Epithelial cell of prostate (primary cell): ENCODE measurements around the gene BRIX1.
"Not testable (repeated sequence)": the region's sequence is repeated elsewhere in the genome, so short reads cannot be mapped to it uniquely, and the experiment has no call there.

ENCODE experiments used
- DNase-seq: peaks from one replicate; pipeline ENCODE4 v3.0.0-alpha.2; 2011; ENCODE audit warnings: low read depth, low spot score
- H3K27ac ChIP-seq: fragments of 450-650 bp; 2 replicates; pipeline ENCODE4 v1.5.1; 2017; ENCODE audit warnings: mild to moderate bottlenecking

Gene BRIX1

GRCh38 chr5:34913072-34913471, 2.4 kb upstream of the BRIX1 start:
- H3K27ac ChIP-seq, result no peak overlapping the region
- no peak for DNase-seq

GRCh38 chr5:34914671-34915138, 806 bp upstream of the BRIX1 start:
- DNase-seq, result no peak
- H3K27ac ChIP-seq, result peak overlapping the region; percentile 74

- no peak for DNase-seq
- peak overlapping the region; percentile 74 for H3K27ac ChIP-seq
These were observed 313 bp downstream of the BRIX1 start for GRCh38 chr5:34915856-34916192.

GRCh38 chr5:34916518-34916917, 1.0 kb downstream of the BRIX1 start:
- no peak overlapping the region for H3K27ac ChIP-seq
- no peak for DNase-seq

GRCh38 chr5:34918025-34918424, 2.5 kb downstream of the BRIX1 start:
- no peak overlapping the region for H3K27ac ChIP-seq
- no peak for DNase-seq

- H3K27ac ChIP-seq, result no peak overlapping the region
- no peak for DNase-seq
These were observed 3.6 kb downstream of the BRIX1 start for GRCh38 chr5:34919077-34919476.

GRCh38 chr5:34923256-34923655, 7.7 kb downstream of the BRIX1 start:
- not testable (repeated sequence) for DNase-seq
- peak overlapping the region; percentile 41 for H3K27ac ChIP-seq

- H3K27ac ChIP-seq, result peak overlapping the region; percentile 41
- peak; percentile 33 for DNase-seq
These were observed 8.4 kb downstream of the BRIX1 start for GRCh38 chr5:34923694-34924461.

- no peak for DNase-seq
- H3K27ac ChIP-seq, result peak overlapping the region; percentile 41
These were observed 8.9 kb downstream of the BRIX1 start for GRCh38 chr5:34924462-34924765.

- DNase-seq, result no peak
- no peak overlapping the region for H3K27ac ChIP-seq
These were observed 10.9 kb downstream of the BRIX1 start for GRCh38 chr5:34926318-34926888.

- DNase-seq, result no peak
- no peak overlapping the region for H3K27ac ChIP-seq
These were observed 12.3 kb downstream of the BRIX1 start for GRCh38 chr5:34927785-34928184.

GRCh38 chr5:34928267-34928666, 12.8 kb downstream of the BRIX1 start:
- no peak for DNase-seq
- H3K27ac ChIP-seq, result no peak overlapping the region

- peak; percentile 79 for DNase-seq
These were observed 13.7 kb downstream of the BRIX1 start, which contains the start of gene DNAJC21 for GRCh38 chr5:34929134-34929719. TSS of gene DNAJC21 (plus strand) at chr5:34929559. CDS start at chr5:34929820, 261 bp downstream.

GRCh38 chr5:34929720-34930461, 14.4 kb downstream of the BRIX1 start:
- peak; percentile 26 for DNase-seq
- H3K27ac ChIP-seq, result peak overlapping the region; percentile 85

More at GRCh38 chr5:34929134-34929719, 13.7 kb downstream of the BRIX1 start, which contains the start of gene DNAJC21:
- H3K27ac ChIP-seq, result peak within 1 kb of the TSS; percentile 85

GRCh38 chr5:34930462-34930844, 14.9 kb downstream of the BRIX1 start:
- DNase-seq, result no peak
- H3K27ac ChIP-seq, result peak overlapping the region; percentile 85

- peak overlapping the region; percentile 85 for H3K27ac ChIP-seq
- no peak for DNase-seq
These were observed 15.4 kb downstream of the BRIX1 start for GRCh38 chr5:34930870-34931269.

GRCh38 chr5:34932947-34933346, 17.4 kb downstream of the BRIX1 start:
- no peak overlapping the region for H3K27ac ChIP-seq
- DNase-seq, result no peak

- no peak overlapping the region for H3K27ac ChIP-seq
- DNase-seq, result no peak
These were observed 26.4 kb downstream of the BRIX1 start for GRCh38 chr5:34941936-34942335.

GRCh38 chr5:34944044-34944443, 28.5 kb downstream of the BRIX1 start:
- no peak overlapping the region for H3K27ac ChIP-seq
- no peak for DNase-seq

GRCh38 chr5:34944460-34945047, 29.0 kb downstream of the BRIX1 start:
- DNase-seq, result no peak
- no peak overlapping the region for H3K27ac ChIP-seq
